GM21576 (cell line): ENCODE results near the gene ARID2.

Experiments used
- ATAC-seq: cut with Tn5 transposase; IDR thresholded peaks from one replicate; pipeline ENCODE4 v1.9.1; 2021; ENCODE audit warnings: mild to moderate bottlenecking, moderate library complexity; ENCODE audit not compliant: unreplicated experiment

ARID2 gene

GRCh38 chr12:45718306-45718705, 11.2 kb upstream of the ARID2 start:
- ATAC-seq, result no peak

GRCh38 chr12:45720069-45720468, 9.4 kb upstream of the ARID2 start:
- ATAC-seq, result no peak

GRCh38 chr12:45721369-45721768, 8.1 kb upstream of the ARID2 start:
- no peak for ATAC-seq

- no peak for ATAC-seq
Observed at GRCh38 chr12:45721954-45722353, 7.6 kb upstream of the ARID2 start.

- no peak for ATAC-seq
Observed at GRCh38 chr12:45725631-45726602, 3.6 kb upstream of the ARID2 start.

GRCh38 chr12:45726603-45727300, 2.8 kb upstream of the ARID2 start:
- ATAC-seq, result no peak

- peak; percentile 54 for ATAC-seq
Observed at GRCh38 chr12:45727301-45727979, 2.1 kb upstream of the ARID2 start.

- no peak for ATAC-seq
Observed at GRCh38 chr12:45727980-45728629, 1.4 kb upstream of the ARID2 start.

GRCh38 chr12:45728630-45729232, 775 bp upstream of the ARID2 start:
- ATAC-seq, result peak; percentile 49

- no peak for ATAC-seq
Observed at GRCh38 chr12:45730084-45730347, 510 bp downstream of the ARID2 start.

- ATAC-seq, result no peak
Observed at GRCh38 chr12:45730348-45731189, 1.1 kb downstream of the ARID2 start.

GRCh38 chr12:45731190-45731775, 1.8 kb downstream of the ARID2 start:
- no peak for ATAC-seq

- no peak for ATAC-seq
Observed at GRCh38 chr12:45732250-45732649, 2.7 kb downstream of the ARID2 start.

- ATAC-seq, result no peak
Observed at GRCh38 chr12:45732936-45733335, 3.4 kb downstream of the ARID2 start.

- ATAC-seq, result no peak
Observed at GRCh38 chr12:45737638-45738037, 8.1 kb downstream of the ARID2 start.

GRCh38 chr12:45742590-45742989, 13.1 kb downstream of the ARID2 start:
- no peak for ATAC-seq

GRCh38 chr12:45743247-45743646, 13.7 kb downstream of the ARID2 start:
- ATAC-seq, result no peak

GRCh38 chr12:45745861-45746277, 16.4 kb downstream of the ARID2 start:
- ATAC-seq, result no peak

GRCh38 chr12:45756666-45757065, 27.2 kb downstream of the ARID2 start:
- no peak for ATAC-seq

- no peak for ATAC-seq
Observed at GRCh38 chr12:45757172-45757571, 27.7 kb downstream of the ARID2 start.
